ENCODE data around the gene SWI5. TPM values are rescaled to one million over a fixed set of nuclear protein-coding genes. Genes with fewer than 3 reads are reported as not detected.

Gene SWI5
- total RNA-seq, 1 donor from 2014 or later, result 30.0 TPM

- H3K4me3 ChIP-seq (ENCODE audit: low read depth, low read length), result no peak overlapping the region
- DNase-seq (ENCODE audit: low read depth) (no peak), FAIRE-seq (no peak)
- TF ChIP-seq, protein P1, sequence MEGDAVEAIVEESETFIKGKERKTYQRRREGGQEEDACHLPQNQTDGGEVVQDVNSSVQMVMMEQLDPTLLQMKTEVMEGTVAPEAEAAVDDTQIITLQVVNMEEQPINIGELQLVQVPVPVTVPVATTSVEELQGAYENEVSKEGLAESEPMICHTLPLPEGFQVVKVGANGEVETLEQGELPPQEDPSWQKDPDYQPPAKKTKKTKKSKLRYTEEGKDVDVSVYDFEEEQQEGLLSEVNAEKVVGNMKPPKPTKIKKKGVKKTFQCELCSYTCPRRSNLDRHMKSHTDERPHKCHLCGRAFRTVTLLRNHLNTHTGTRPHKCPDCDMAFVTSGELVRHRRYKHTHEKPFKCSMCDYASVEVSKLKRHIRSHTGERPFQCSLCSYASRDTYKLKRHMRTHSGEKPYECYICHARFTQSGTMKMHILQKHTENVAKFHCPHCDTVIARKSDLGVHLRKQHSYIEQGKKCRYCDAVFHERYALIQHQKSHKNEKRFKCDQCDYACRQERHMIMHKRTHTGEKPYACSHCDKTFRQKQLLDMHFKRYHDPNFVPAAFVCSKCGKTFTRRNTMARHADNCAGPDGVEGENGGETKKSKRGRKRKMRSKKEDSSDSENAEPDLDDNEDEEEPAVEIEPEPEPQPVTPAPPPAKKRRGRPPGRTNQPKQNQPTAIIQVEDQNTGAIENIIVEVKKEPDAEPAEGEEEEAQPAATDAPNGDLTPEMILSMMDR (IDR thresholded peaks at IDR 0.05; ENCODE audit: insufficient read depth, low read length, severe bottlenecking), result no peak
- no peaks in the 10 kb centered on the region for H3K27me3 ChIP-seq (ENCODE audit: control insufficient read depth, insufficient read depth, low read length)
- peaks cover 27% of the 10 kb centered on the region for H3K36me3 ChIP-seq (ENCODE audit: control insufficient read depth, insufficient read depth, low read length)
These were observed 38.6 kb downstream of the SWI5 start for GRCh38 chr9:128314697-128315096.

DNA sequence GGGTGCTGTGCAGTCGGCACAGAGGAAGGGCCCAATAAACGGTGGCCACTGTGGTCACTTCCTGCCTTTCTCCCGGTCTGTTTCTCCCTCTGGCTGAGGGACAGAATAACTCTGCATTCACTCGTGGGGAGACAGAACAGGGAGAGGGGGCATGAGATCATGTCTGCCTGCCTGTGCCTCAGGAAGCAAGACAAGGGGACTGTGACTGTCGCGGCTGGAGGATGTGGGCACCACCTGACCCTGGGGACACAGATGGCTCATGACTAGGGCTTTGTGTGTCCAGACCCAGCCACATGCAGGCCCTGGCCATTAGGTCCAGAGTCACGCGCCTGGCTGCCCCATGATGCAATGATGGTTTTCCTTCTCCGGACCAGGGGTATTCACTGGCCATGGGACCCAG lies 40.3 kb downstream of the SWI5 start:
- DNase-seq (ENCODE audit: low read depth), result no peak
- peaks cover 17% of the 10 kb centered on the region for H3K36me3 ChIP-seq (ENCODE audit: control insufficient read depth, insufficient read depth, low read length)
- no peak overlapping the region for H3K4me3 ChIP-seq (ENCODE audit: low read depth, low read length)
- TF ChIP-seq, protein P1 (IDR thresholded peaks at IDR 0.05; ENCODE audit: insufficient read depth, low read length, severe bottlenecking), result no peak
- no peaks in the 10 kb centered on the region for H3K27me3 ChIP-seq (ENCODE audit: control insufficient read depth, insufficient read depth, low read length)
- no peak for FAIRE-seq

DNA sequence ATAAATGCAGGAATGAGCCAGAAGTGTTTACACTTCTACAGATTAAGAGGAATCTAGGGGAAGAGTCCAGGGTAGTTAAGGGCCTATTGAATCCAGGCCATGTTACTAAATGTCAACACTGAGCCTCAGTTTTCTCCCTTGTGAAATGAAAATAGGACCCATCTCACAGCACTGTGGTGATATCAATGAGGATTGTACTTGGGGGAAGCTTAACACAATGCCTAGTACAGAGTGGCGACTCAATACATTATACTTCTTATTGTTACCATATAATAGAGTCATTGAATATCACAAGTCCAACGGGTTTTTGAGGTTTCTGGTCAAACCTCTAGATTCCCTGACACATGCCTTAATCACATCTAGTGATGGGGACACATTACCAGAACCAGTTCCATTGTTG lies 41.6 kb downstream of the SWI5 start:
- H3K4me3 ChIP-seq (ENCODE audit: low read depth, low read length), result no peak overlapping the region
- FAIRE-seq (no peak), DNase-seq (ENCODE audit: low read depth) (no peak)
- no peaks in the 10 kb centered on the region for H3K27me3 ChIP-seq (ENCODE audit: control insufficient read depth, insufficient read depth, low read length)
- TF ChIP-seq, protein P1 (IDR thresholded peaks at IDR 0.05; ENCODE audit: insufficient read depth, low read length, severe bottlenecking), result no peak
- H3K36me3 ChIP-seq (ENCODE audit: control insufficient read depth, insufficient read depth, low read length), result peaks cover 17% of the 10 kb centered on the region

DNA sequence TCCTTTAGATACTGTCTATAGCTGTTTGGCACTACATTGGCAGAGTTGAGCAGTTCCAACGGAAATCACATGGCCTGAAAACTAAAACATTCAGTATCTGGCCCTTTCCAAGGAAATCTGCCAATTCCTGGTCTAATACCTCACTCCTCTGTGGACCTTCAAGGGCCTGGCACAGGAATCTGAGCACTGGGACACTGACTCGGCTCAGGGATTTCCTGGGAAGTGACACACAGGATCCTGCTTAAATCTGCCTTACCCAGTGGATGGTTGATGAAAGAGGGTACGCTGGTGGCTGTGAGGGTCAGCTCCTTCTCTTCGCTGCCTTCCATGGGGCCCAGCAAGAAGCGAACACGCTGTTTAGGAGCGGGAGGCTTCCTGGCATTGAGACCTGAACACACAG lies 45.3 kb downstream of the SWI5 start:
- FAIRE-seq (no peak), DNase-seq (ENCODE audit: low read depth) (no peak)
- TF ChIP-seq, protein P1 (IDR thresholded peaks at IDR 0.05; ENCODE audit: insufficient read depth, low read length, severe bottlenecking), result no peak
- H3K36me3 ChIP-seq (ENCODE audit: control insufficient read depth, insufficient read depth, low read length), result peaks cover 9% of the 10 kb centered on the region
- H3K27me3 ChIP-seq (ENCODE audit: control insufficient read depth, insufficient read depth, low read length), result no peaks in the 10 kb centered on the region
- peak overlapping the region; percentile 84 for H3K4me3 ChIP-seq (ENCODE audit: low read depth, low read length)

GRCh38 chr9:128321879-128322403 lies 45.9 kb downstream of the SWI5 start:
- TF ChIP-seq, protein P1 (IDR thresholded peaks at IDR 0.05; ENCODE audit: insufficient read depth, low read length, severe bottlenecking), result no peak
- peak overlapping the region; percentile 84 for H3K4me3 ChIP-seq (ENCODE audit: low read depth, low read length)
- peaks cover 7% of the 10 kb centered on the region for H3K36me3 ChIP-seq (ENCODE audit: control insufficient read depth, insufficient read depth, low read length)
- H3K27me3 ChIP-seq (ENCODE audit: control insufficient read depth, insufficient read depth, low read length), result no peaks in the 10 kb centered on the region
- no peak for FAIRE-seq
- DNase-seq (ENCODE audit: low read depth), result no peak

All from bronchial epithelial cell (primary cell).